ENCODE results near the gene TERF2IP.

DNA sequence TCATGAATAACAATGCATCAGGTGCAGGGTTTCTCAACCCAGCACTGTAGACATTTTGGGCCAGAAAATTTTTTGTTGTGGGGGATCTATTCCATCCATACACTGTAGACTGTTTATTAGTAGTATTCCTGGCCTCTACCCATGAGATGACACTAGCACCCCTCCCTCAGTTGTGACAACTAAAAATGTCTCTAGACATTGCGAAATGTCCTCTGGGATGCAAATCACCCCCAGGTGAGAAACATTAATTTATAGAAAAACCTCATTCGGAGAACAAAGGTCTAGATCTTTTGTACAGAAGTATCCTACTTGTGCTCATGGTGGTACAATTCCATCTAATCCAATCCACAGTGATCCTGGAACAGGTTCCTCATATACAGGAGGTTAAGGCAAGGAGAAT is 28.8 kb upstream of the TERF2IP start:
- TF ChIP-seq, protein P1, sequence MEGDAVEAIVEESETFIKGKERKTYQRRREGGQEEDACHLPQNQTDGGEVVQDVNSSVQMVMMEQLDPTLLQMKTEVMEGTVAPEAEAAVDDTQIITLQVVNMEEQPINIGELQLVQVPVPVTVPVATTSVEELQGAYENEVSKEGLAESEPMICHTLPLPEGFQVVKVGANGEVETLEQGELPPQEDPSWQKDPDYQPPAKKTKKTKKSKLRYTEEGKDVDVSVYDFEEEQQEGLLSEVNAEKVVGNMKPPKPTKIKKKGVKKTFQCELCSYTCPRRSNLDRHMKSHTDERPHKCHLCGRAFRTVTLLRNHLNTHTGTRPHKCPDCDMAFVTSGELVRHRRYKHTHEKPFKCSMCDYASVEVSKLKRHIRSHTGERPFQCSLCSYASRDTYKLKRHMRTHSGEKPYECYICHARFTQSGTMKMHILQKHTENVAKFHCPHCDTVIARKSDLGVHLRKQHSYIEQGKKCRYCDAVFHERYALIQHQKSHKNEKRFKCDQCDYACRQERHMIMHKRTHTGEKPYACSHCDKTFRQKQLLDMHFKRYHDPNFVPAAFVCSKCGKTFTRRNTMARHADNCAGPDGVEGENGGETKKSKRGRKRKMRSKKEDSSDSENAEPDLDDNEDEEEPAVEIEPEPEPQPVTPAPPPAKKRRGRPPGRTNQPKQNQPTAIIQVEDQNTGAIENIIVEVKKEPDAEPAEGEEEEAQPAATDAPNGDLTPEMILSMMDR (conservative IDR thresholded peaks at IDR 0.05; ENCODE audit: low read depth in 2 of 2): no peak
- no peak for TF ChIP-seq EZH2phosphoT487 (IDR thresholded peaks at IDR 0.05; ENCODE audit: unreplicated experiment)
- no peak for TF ChIP-seq EZH2 (IDR thresholded peaks at IDR 0.05; ENCODE audit: low read depth, unreplicated experiment)
- TF ChIP-seq, protein P2, sequence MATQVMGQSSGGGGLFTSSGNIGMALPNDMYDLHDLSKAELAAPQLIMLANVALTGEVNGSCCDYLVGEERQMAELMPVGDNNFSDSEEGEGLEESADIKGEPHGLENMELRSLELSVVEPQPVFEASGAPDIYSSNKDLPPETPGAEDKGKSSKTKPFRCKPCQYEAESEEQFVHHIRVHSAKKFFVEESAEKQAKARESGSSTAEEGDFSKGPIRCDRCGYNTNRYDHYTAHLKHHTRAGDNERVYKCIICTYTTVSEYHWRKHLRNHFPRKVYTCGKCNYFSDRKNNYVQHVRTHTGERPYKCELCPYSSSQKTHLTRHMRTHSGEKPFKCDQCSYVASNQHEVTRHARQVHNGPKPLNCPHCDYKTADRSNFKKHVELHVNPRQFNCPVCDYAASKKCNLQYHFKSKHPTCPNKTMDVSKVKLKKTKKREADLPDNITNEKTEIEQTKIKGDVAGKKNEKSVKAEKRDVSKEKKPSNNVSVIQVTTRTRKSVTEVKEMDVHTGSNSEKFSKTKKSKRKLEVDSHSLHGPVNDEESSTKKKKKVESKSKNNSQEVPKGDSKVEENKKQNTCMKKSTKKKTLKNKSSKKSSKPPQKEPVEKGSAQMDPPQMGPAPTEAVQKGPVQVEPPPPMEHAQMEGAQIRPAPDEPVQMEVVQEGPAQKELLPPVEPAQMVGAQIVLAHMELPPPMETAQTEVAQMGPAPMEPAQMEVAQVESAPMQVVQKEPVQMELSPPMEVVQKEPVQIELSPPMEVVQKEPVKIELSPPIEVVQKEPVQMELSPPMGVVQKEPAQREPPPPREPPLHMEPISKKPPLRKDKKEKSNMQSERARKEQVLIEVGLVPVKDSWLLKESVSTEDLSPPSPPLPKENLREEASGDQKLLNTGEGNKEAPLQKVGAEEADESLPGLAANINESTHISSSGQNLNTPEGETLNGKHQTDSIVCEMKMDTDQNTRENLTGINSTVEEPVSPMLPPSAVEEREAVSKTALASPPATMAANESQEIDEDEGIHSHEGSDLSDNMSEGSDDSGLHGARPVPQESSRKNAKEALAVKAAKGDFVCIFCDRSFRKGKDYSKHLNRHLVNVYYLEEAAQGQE (IDR thresholded peaks at IDR 0.05; ENCODE audit: unreplicated experiment): no peak
- TF ChIP-seq, protein P3, sequence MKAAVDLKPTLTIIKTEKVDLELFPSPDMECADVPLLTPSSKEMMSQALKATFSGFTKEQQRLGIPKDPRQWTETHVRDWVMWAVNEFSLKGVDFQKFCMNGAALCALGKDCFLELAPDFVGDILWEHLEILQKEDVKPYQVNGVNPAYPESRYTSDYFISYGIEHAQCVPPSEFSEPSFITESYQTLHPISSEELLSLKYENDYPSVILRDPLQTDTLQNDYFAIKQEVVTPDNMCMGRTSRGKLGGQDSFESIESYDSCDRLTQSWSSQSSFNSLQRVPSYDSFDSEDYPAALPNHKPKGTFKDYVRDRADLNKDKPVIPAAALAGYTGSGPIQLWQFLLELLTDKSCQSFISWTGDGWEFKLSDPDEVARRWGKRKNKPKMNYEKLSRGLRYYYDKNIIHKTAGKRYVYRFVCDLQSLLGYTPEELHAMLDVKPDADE (IDR thresholded peaks at IDR 0.05): no peak
- TF ChIP-seq JUNB (IDR thresholded peaks at IDR 0.05; ENCODE audit: unreplicated experiment): no peak
- no peak for TF ChIP-seq POLR2AphosphoS5 (IDR thresholded peaks at IDR 0.05; ENCODE audit: low read depth)
- no peak for TF ChIP-seq NANOG (IDR thresholded peaks at IDR 0.05; ENCODE audit: borderline replicate concordance)
- no peak for TF ChIP-seq ZNF114 (CRISPR knock-in tag; IDR thresholded peaks at IDR 0.05)
- no peak for TF ChIP-seq CREB1 (CRISPR knock-in tag; IDR thresholded peaks at IDR 0.05; ENCODE audit: low read depth)
- no peak for TF ChIP-seq ZNF331 (CRISPR knock-in tag; IDR thresholded peaks at IDR 0.05; ENCODE audit: low read depth)
- no peak for TF ChIP-seq STAT1 (IDR thresholded peaks at IDR 0.05; ENCODE audit: unreplicated experiment)
- TF ChIP-seq, protein P4, sequence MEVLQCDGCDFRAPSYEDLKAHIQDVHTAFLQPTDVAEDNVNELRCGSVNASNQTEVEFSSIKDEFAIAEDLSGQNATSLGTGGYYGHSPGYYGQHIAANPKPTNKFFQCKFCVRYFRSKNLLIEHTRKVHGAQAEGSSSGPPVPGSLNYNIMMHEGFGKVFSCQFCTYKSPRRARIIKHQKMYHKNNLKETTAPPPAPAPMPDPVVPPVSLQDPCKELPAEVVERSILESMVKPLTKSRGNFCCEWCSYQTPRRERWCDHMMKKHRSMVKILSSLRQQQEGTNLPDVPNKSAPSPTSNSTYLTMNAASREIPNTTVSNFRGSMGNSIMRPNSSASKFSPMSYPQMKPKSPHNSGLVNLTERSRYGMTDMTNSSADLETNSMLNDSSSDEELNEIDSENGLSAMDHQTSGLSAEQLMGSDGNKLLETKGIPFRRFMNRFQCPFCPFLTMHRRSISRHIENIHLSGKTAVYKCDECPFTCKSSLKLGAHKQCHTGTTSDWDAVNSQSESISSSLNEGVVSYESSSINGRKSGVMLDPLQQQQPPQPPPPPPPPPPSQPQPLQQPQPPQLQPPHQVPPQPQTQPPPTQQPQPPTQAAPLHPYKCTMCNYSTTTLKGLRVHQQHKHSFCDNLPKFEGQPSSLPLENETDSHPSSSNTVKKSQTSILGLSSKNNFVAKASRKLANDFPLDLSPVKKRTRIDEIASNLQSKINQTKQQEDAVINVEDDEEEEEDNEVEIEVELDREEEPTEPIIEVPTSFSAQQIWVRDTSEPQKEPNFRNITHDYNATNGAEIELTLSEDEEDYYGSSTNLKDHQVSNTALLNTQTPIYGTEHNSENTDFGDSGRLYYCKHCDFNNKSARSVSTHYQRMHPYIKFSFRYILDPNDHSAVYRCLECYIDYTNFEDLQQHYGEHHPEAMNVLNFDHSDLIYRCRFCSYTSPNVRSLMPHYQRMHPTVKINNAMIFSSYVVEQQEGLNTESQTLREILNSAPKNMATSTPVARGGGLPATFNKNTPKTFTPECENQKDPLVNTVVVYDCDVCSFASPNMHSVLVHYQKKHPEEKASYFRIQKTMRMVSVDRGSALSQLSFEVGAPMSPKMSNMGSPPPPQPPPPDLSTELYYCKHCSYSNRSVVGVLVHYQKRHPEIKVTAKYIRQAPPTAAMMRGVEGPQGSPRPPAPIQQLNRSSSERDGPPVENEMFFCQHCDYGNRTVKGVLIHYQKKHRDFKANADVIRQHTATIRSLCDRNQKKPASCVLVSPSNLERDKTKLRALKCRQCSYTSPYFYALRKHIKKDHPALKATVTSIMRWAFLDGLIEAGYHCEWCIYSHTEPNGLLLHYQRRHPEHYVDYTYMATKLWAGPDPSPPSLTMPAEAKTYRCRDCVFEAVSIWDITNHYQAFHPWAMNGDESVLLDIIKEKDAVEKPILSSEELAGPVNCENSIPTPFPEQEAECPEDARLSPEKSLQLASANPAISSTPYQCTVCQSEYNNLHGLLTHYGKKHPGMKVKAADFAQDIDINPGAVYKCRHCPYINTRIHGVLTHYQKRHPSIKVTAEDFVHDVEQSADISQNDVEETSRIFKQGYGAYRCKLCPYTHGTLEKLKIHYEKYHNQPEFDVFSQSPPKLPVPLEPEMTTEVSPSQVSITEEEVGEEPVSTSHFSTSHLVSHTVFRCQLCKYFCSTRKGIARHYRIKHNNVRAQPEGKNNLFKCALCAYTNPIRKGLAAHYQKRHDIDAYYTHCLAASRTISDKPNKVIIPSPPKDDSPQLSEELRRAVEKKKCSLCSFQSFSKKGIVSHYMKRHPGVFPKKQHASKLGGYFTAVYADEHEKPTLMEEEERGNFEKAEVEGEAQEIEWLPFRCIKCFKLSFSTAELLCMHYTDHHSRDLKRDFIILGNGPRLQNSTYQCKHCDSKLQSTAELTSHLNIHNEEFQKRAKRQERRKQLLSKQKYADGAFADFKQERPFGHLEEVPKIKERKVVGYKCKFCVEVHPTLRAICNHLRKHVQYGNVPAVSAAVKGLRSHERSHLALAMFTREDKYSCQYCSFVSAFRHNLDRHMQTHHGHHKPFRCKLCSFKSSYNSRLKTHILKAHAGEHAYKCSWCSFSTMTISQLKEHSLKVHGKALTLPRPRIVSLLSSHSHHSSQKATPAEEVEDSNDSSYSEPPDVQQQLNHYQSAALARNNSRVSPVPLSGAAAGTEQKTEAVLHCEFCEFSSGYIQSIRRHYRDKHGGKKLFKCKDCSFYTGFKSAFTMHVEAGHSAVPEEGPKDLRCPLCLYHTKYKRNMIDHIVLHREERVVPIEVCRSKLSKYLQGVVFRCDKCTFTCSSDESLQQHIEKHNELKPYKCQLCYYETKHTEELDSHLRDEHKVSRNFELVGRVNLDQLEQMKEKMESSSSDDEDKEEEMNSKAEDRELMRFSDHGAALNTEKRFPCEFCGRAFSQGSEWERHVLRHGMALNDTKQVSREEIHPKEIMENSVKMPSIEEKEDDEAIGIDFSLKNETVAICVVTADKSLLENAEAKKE (CRISPR knock-in tag; IDR thresholded peaks at IDR 0.05): no peak
